Epithelial cell of proximal tubule (primary cell): ENCODE measurements around the gene PSMD6. TPM values are rescaled to one million over a fixed set of nuclear protein-coding genes. Genes with fewer than 3 reads are reported as not detected.
A peak's percentile ranks its signal among the peaks of the same experiment; 100 is the strongest.

Experiments used
- DNase-seq: peaks from one replicate; pipeline ENCODE4 v3.0.0-alpha.2; 2011; ENCODE audit warnings: low read depth
- H3K4me3 ChIP-seq: 2 replicates; pipeline ENCODE4 v1.5.1; 2011; ENCODE audit warnings: low read depth, mild to moderate bottlenecking, low read length
- CTCF ChIP-seq: conservative IDR thresholded peaks from 2 replicates; pipeline ENCODE4 v1.5.1; 2012; ENCODE audit warnings: low read depth, mild to moderate bottlenecking, low read length
- total RNA-seq: library from RNA; depleted of rRNA; stranded (reverse); fragments of >200 nt; gene quantifications from 2 replicates; pipeline ENCODE4 v1.2.3, GENCODE V29; 2015

Gene PSMD6
- total RNA-seq, 1 donor from 2014 or later, result 92.1 TPM

- TF ChIP-seq CTCF, result no peak
- no peak overlapping the region for H3K4me3 ChIP-seq
- DNase-seq, result no peak
Observed at GRCh38 chr3:63972196-63972595, 51.1 kb downstream of the PSMD6 start.

- no peak overlapping the region for H3K4me3 ChIP-seq
- no peak for DNase-seq
- TF ChIP-seq CTCF, result no peak
Observed at GRCh38 chr3:63970631-63971475, 52.4 kb downstream of the PSMD6 start.

DNA sequence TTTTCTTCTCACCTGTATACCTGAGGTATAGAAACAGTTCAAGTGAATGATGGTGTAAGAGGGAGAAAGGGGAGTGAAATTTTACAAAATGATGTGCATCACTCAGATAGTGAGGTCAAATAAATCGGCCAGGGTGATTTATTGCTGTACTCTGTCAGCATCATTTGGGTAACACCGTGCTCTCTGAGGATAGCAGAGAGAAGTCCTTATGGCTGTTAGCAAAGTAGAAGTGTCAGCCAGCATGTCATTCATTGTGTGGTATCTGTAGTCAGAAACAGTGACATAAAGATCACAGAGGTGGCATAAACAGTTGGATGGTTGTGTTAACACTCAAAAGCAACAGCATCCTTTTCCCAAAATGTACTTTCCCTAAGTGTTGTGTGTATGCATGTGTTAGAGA is 53.4 kb downstream of the PSMD6 start:
- no peak for TF ChIP-seq CTCF

DNA sequence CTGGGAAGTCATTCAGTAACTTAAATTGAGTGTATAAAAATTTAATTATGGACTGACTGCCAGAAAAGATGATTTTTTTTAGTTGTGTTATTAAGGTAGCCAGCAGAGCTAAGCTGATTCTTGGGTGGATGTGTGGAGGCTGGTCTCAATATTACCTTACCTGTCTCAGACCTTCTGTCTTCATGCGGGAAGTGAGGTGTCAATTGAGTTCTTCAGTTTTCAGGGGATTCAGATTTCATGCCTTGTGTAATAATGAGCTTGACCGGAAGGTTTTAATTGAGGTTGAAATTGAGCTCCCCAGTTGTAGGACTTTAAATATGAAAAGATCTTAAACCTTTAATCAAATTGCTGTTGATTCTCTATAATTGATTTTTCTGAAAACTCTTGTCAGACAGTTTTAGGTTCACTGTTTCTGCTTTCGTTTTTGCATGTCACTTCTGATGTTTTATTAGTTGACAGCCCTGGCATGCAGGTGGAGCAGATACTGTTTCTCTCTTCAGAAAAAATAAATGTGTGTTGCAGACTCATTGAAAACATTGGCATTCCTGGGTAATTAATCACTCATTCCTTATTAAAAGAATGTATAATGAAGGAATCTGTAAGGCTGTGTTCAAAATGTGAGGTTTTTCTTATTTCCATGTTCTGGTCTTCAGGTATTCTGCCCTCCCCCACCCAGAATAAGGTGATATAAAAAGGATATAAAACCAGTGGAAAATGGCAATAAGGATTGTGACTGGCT is 54.5 kb downstream of the PSMD6 start:
- no peak for TF ChIP-seq CTCF
- H3K4me3 ChIP-seq, result peak overlapping the region; percentile 22
- no peak for DNase-seq

More for the DNA sequence above, 53.4 kb downstream of the PSMD6 start:
- DNase-seq, result no peak
- H3K4me3 ChIP-seq, result no peak overlapping the region

GRCh38 chr3:63967675-63968611 is 55.4 kb downstream of the PSMD6 start:
- H3K4me3 ChIP-seq, result peak overlapping the region; percentile 30
- no peak for DNase-seq
- no peak for TF ChIP-seq CTCF

GRCh38 chr3:63966871-63967270 is 56.4 kb downstream of the PSMD6 start:
- DNase-seq, result no peak
- TF ChIP-seq CTCF, result no peak
- H3K4me3 ChIP-seq, result no peak overlapping the region
